T-cell (primary cell): ENCODE measurements around the gene C2orf78. TPM values are rescaled to one million over a fixed set of nuclear protein-coding genes. Genes with fewer than 3 reads are reported as not detected.
A peak's percentile ranks its signal among the peaks of the same experiment; 100 is the strongest.
"Not testable (repeated sequence)": the region's sequence is repeated elsewhere in the genome, so short reads cannot be mapped to it uniquely, and the experiment has no call there.

Experiments
- ATAC-seq, 4 experiments: fragments of 200-7000 bp in 3 of 4; fragments of 150-1000 bp in 1 of 4; cut with Tn5 transposase; replicated peaks in 1 of 4; 1 replicate in 3 of 4; 2 replicates in 1 of 4; pipeline ENCODE4 v1.10.0; 2021; ENCODE audit warnings: moderate library complexity in 3 of 4, mild to moderate bottlenecking in 2 of 4, moderate number of reproducible peaks in 1 of 4
- CTCF ChIA-PET, 2 donors: fragments of 300-600 bp; sonication (Branson Sonifier 250); formaldehyde crosslinking; loops; one replicate each; lab custom pipeline; 2022; ENCODE audit warnings: antibody characterized with exemption in 2 of 2; lab: Charles Lee
- POLR2A ChIA-PET, 2 donors: fragments of 300-600 bp; sonication (Branson Sonifier 250); formaldehyde crosslinking; loops; one replicate each; lab custom pipeline; 2022; ENCODE audit warnings: antibody characterized with exemption in 2 of 2; lab: Charles Lee
- DNase-seq, 35 experiments: peaks; one replicate each; pipeline versions ENCODE4 v3.0.0 to v3.0.0-alpha.2; 2013 to 2023
- H3K27ac ChIP-seq: one replicate; pipeline ENCODE4 v1.5.1; 2013; ENCODE audit warnings: low read length
- H3K27me3 ChIP-seq, 2 experiments: replicated peaks in 1 of 2; 1 replicate in 1 of 2; 2 replicates in 1 of 2; pipeline versions ENCODE4 v1.6.1 to v1.7.0; 2013; ENCODE audit warnings: low read length in 1 of 2, mixed read lengths in 1 of 2; ENCODE audit not compliant: control insufficient read depth in 2 of 2, insufficient read depth in 2 of 2; ENCODE audit errors: extremely low read depth in 1 of 2
- H3K36me3 ChIP-seq, 2 donors: 1 replicate in 1 of 2; 2 replicates in 1 of 2; pipeline versions ENCODE4 v1.6.1 to v1.7.0; 2013; ENCODE audit warnings: low read length in 1 of 2; ENCODE audit not compliant: control insufficient read depth in 2 of 2, insufficient read depth in 1 of 2; ENCODE audit errors: extremely low read depth in 1 of 2
- H3K4me1 ChIP-seq, 2 experiments: 1 replicate in 1 of 2; 2 replicates in 1 of 2; pipeline versions ENCODE4 v1.6.1 to v1.7.0; 2013; ENCODE audit warnings: low read length in 2 of 2, mixed read lengths in 1 of 2; ENCODE audit not compliant: insufficient read depth in 2 of 2, control insufficient read depth in 1 of 2; ENCODE audit errors: extremely low read depth in 1 of 2
- H3K4me3 ChIP-seq, 2 donors: 1 replicate in 1 of 2; 2 replicates in 1 of 2; pipeline versions ENCODE4 v1.5.1 to v1.7.0; 2013; ENCODE audit warnings: mild to moderate bottlenecking in 2 of 2, low read length in 1 of 2, moderate library complexity in 1 of 2; ENCODE audit not compliant: control insufficient read depth in 1 of 2; ENCODE audit errors: extremely low read depth in 1 of 2
- H3K9me3 ChIP-seq: 2 replicates; pipeline ENCODE4 v1.7.0; 2013
- H3K27ac Mint-ChIP-seq, 2 donors: one replicate each; pipeline ENCODE4 v1.8.0; 2020 to 2021; ENCODE audit warnings: mild to moderate bottlenecking in 2 of 2, mixed read lengths in 2 of 2
- H3K27me3 Mint-ChIP-seq, 2 donors: one replicate each; pipeline ENCODE4 v1.8.0; 2021 to 2022; ENCODE audit warnings: mixed read lengths in 2 of 2
- H3K36me3 Mint-ChIP-seq: one replicate; pipeline ENCODE4 v1.8.0; 2021; ENCODE audit warnings: mixed read lengths
- H3K4me1 Mint-ChIP-seq, 3 donors: one replicate each; pipeline ENCODE4 v1.8.0; 2020 to 2022; ENCODE audit warnings: mixed read lengths in 3 of 3, mild to moderate bottlenecking in 1 of 3
- H3K4me3 Mint-ChIP-seq, 3 donors: one replicate each; pipeline ENCODE4 v1.8.0; 2020 to 2022; ENCODE audit warnings: mild to moderate bottlenecking in 3 of 3, mixed read lengths in 3 of 3, moderate library complexity in 3 of 3
- H3K9me3 Mint-ChIP-seq, 3 donors: one replicate each; pipeline ENCODE4 v1.8.0; 2020 to 2022; ENCODE audit warnings: mixed read lengths in 3 of 3
- WGBS: methylation state at CpG from one replicate; pipeline ENCODE4 v1.1.5; 2013; ENCODE audit warnings: missing lambda C conversion rate; ENCODE audit not compliant: insufficient coverage; 5-methylcytosine and 5-hydroxymethylcytosine counted together
- total RNA-seq, 35 experiments: library from RNA in 6 of 35; stranded (reverse) in 6 of 35; fragments of 120-200 nt in 1 of 35; gene quantifications; one replicate each; pipeline versions ENCODE4 v1.2.1 to v1.2.4 and lab custom pipeline; 2013 to 2026

Gene C2orf78
- total RNA-seq, 5 donors from 2014 or later (not counting 1 experiment from before 2014, with no cell fraction given), result not detected

DNA sequence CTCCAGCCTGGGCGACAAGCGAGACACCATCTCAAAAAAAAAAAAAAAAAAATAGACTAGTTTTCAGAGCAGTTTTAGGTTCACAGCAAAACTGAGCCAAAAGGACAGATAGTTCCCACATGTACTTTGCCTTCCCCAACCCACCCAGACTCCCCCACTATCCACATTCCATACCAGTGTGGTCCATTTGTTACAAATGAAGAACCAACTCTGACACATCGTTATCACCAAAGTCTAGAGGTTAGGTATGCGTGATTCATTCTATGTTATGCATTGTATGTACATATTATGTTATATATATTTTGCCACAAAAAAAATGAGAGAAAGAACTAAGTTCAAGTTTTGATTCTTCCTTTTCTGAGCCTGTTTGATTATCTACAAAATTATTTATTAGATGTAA lies 7.6 kb upstream of the C2orf78 start:
- H3K9me3 ChIP-seq, result no peaks in the 10 kb centered on the region
- ChIA-PET POLR2A (interaction anchor here in 1 of 2 donors (0.6 kb wide), 1 partner anchor 238 kb away, joined by 3 read pairs; no protein-coding TSS in a partner anchor), CTCF (interaction anchor here in 1 of 2 donors (0.6 to 0.7 kb wide), 2 partner anchors 373 to 375 kb away, joined by 3 to 7 read pairs; no protein-coding TSS in a partner anchor)
- H3K4me3 Mint-ChIP-seq, result no peak overlapping the region
- H3K27ac Mint-ChIP-seq, result no peak overlapping the region
- H3K36me3 Mint-ChIP-seq, result peaks cover 48% of the 10 kb centered on the region
- no peak overlapping the region for H3K27ac ChIP-seq
- no CpG with 5 or more reads among the region's 4 CpGs for WGBS
- peaks cover 55 to 59% (median 56%) of the 10 kb centered on the region in 3 donors for H3K4me1 Mint-ChIP-seq
- H3K9me3 Mint-ChIP-seq, result no peaks in the 10 kb centered on the region
- peaks cover 13 to 51% of the 10 kb centered on the region in 2 donors for H3K36me3 ChIP-seq
- no peaks in the 10 kb centered on the region for H3K27me3 Mint-ChIP-seq
- H3K4me3 ChIP-seq, result no peak overlapping the region
- H3K4me1 ChIP-seq, result peaks cover 10 to 14% of the 10 kb centered on the region in 2 experiments
- ATAC-seq (no peak), DNase-seq (no peak)
- peaks cover 0 to 4% of the 10 kb centered on the region in 2 experiments for H3K27me3 ChIP-seq

DNA sequence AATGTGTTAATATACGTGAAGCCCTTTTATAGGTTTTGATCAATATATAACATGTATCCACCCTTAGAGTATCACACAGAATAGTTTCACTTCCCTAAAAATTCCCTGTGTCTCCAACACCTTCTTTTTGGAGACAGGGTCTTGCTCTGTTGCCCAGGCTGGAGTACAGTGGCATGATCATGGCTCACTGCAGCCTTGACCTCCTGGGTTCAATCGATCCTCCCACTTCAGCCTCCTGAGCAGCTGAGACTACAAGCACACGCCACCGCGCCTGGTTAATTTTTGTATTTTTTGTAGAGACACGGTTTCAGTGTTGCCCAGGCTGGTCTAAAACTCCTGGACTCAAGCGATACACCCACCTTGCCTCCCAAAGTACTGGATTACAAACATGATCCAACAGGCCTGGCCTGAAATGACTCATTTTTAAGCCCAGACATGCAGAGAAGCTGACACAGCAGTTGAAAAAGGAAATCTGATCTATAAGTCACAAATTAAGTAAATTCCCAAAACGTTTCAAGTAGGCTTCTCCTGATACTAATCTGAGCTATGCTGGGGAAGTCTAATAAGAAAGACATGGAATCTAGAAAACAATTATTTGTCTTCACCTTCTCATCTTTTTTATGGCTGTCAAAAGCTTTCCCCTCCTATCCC lies 7.0 kb upstream of the C2orf78 start:
- CTCF ChIA-PET, result no interaction called here
- H3K36me3 Mint-ChIP-seq, result peaks cover 46% of the 10 kb centered on the region
- peaks cover 0 to 9% of the 10 kb centered on the region in 2 experiments for H3K27me3 ChIP-seq
- WGBS, result 92% methylated on average over 5 of the region's 8 CpGs
- no peaks in the 10 kb centered on the region for H3K9me3 ChIP-seq
- H3K27me3 Mint-ChIP-seq, result no peaks in the 10 kb centered on the region
- H3K4me1 ChIP-seq, result peaks cover 10 to 14% of the 10 kb centered on the region in 2 experiments
- H3K4me1 Mint-ChIP-seq, result peaks cover 53 to 58% (median 56%) of the 10 kb centered on the region in 3 donors
- POLR2A ChIA-PET, result no interaction called here
- H3K4me3 Mint-ChIP-seq, result no peak overlapping the region
- H3K36me3 ChIP-seq, result peaks cover 12 to 49% of the 10 kb centered on the region in 2 donors
- no peak overlapping the region for H3K27ac ChIP-seq
- no peak overlapping the region for H3K27ac Mint-ChIP-seq
- no peak for ATAC-seq
- no peak for DNase-seq
- no peak overlapping the region for H3K4me3 ChIP-seq
- no peaks in the 10 kb centered on the region for H3K9me3 Mint-ChIP-seq

- POLR2A ChIA-PET, result interaction anchor here in 1 of 2 donors (1.0 kb wide), 1 partner anchor 50 kb away, joined by 5 read pairs; the partner anchor contains the start of gene STAMBP
- Mint-ChIP-seq H3K4me3 (peak overlapping the region; percentile 97 to 99 (median 98)), H3K4me1 (peaks cover 47 to 51% (median 50%) of the 10 kb centered on the region in 3 donors), H3K27ac (peak overlapping the region; percentile 96 to 97), H3K36me3 (peaks cover 29% of the 10 kb centered on the region)
- ATAC-seq, H3K9me3 ChIP-seq, H3K9me3 Mint-ChIP-seq, DNase-seq, CTCF ChIA-PET, H3K27me3 Mint-ChIP-seq: not testable (repeated sequence)
- H3K27me3 ChIP-seq, result peaks cover 0 to 14% of the 10 kb centered on the region in 2 experiments
- H3K27ac ChIP-seq, result peak overlapping the region; percentile 83
- H3K4me3 ChIP-seq, result peak overlapping the region; percentile 77 to 98
- 93% methylated on average over 6 of the region's 18 CpGs for WGBS
- peaks cover 7 to 31% of the 10 kb centered on the region in 2 donors for H3K36me3 ChIP-seq
- peaks cover 10 to 14% of the 10 kb centered on the region in 2 experiments for H3K4me1 ChIP-seq
Observed at GRCh38 chr2:73778867-73779466, 5.0 kb upstream of the C2orf78 start.

DNA sequence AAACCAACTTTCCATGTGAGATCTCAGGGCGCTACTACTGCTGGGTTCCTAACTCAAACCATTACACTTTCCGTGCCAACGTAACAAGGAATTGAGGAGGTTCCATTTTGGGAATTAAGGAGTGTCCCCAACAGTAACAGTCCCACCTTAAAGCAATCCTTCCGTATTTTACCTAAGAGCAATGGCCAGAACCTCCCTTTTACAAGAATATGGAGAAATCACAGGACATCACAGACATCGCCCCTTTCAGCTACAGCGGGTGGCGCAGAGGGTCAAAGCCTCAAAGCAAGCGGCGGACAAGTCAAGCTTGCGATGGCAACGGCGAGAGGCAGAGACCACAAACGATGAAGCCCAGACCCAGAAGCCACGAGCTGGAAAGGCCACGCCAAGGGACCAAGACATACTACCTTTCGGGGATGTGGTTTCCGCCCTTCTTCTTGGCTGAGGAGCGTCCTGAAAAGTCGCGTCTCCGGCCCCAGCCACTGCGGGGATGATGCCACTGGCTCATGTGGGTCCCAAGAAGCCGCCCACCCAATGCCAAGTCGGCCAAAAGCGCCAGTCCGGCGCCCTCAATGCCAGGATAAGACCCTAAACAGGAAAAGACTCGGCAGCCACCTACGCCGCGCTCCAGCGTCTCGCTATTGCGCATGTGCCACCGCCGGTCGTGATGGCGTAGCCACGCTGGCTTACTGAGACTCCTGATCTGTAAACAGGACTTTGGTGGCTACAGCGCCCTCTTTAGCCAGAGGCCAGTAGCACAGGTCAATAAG lies 4.3 kb upstream of the C2orf78 start, which contains the start of gene DUSP11:
Gene DUSP11 (minus strand): TSS at position 637 of the 770 bp plus-strand sequence. CDS start 129 bp downstream, at position 508.
- H3K4me1 Mint-ChIP-seq, result peaks cover 42 to 45% (median 44%) of the 10 kb centered on the region in 3 donors
- peak; percentile 91 to 99 (median 95) for DNase-seq
- peak; percentile 98 to 100 (median 99) for ATAC-seq

DNA sequence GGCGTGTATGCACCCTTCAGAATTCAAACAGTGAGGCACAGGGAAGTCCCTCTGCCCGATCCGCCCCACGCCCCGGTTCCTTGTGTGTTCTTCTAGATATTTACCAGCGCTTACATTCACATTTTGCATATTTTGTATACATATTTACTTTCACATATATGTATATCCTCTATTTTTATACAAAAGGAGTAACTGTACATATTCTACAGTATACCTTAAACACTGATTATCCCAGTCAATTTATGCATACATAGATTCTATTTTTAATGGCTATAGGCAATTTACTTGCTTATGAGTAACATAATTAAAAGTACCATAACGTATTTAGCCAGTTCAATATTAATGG lies 3.8 kb upstream of the C2orf78 start:
- peak overlapping the region; percentile 37 for H3K27ac ChIP-seq
- Mint-ChIP-seq H3K27me3 (peaks cover 0 to 6% of the 10 kb centered on the region in 2 donors), H3K4me3 (peak overlapping the region; percentile 97 to 99 (median 98)), H3K4me1 (peaks cover 40 to 42% (median 40%) of the 10 kb centered on the region in 3 donors), H3K27ac (peak overlapping the region; percentile 96 to 97), H3K9me3 (no peaks in the 10 kb centered on the region), H3K36me3 (peaks cover 17% of the 10 kb centered on the region)
- peaks cover 7 to 18% of the 10 kb centered on the region in 2 donors for H3K36me3 ChIP-seq
- ChIA-PET CTCF (interaction anchor here (0.7 to 1.2 kb wide), 3 partner anchors 43 to 417 kb away, joined by 3 to 5 read pairs (median 4); partner anchors contain the start of gene TPRKB (in 1 of the 2)), POLR2A (interaction anchor here (0.6 to 1.0 kb wide), 3 partner anchors 43 to 209 kb away, joined by 3 to 9 read pairs (median 5); partner anchors contain the start of genes STAMBP (in 1 of the 2) and TPRKB (in 1 of the 2))
- 0% methylated on average over 1 of the region's 7 CpGs for WGBS
- H3K4me1 ChIP-seq, result peaks cover 10 to 14% of the 10 kb centered on the region in 2 experiments
- peaks cover 0 to 14% of the 10 kb centered on the region in 2 experiments for H3K27me3 ChIP-seq
- peak overlapping the region in 1 of 2 donors; percentile 77 for H3K4me3 ChIP-seq
- no peak for DNase-seq
- no peaks in the 10 kb centered on the region for H3K9me3 ChIP-seq
- no peak for ATAC-seq

More for the DNA sequence above, 4.3 kb upstream of the C2orf78 start, which contains the start of gene DUSP11:
- ChIA-PET CTCF (no interaction called here), POLR2A (interaction anchor here in 1 of 2 donors (0.6 to 1.0 kb wide), 2 partner anchors 49 to 209 kb away, joined by 5 to 9 read pairs; partner anchors contain the start of gene STAMBP)
- Histone ChIP-seq H3K36me3 (peaks cover 7 to 24% of the 10 kb centered on the region in 2 donors), H3K9me3 (no peaks in the 10 kb centered on the region), H3K27ac (peak within 1 kb of the TSS; percentile 83), H3K27me3 (peaks cover 0 to 14% of the 10 kb centered on the region in 2 experiments), H3K4me1 (peaks cover 10 to 14% of the 10 kb centered on the region in 2 experiments), H3K4me3 (peak within 1 kb of the TSS; percentile 77 to 98)
- H3K36me3 Mint-ChIP-seq, result peaks cover 22% of the 10 kb centered on the region
- H3K27ac Mint-ChIP-seq, result peak within 1 kb of the TSS; percentile 96 to 97
- peak within 1 kb of the TSS; percentile 97 to 99 (median 98) for H3K4me3 Mint-ChIP-seq
- H3K9me3 Mint-ChIP-seq, result no peaks in the 10 kb centered on the region
- H3K27me3 Mint-ChIP-seq, result peaks cover 0 to 6% of the 10 kb centered on the region in 2 donors
- under 1% methylated on average over 37 of the region's 40 CpGs for WGBS
